IMR-90 (cell line): ENCODE results near the gene NRSN1. TPM values are rescaled to one million over a fixed set of nuclear protein-coding genes. Genes with fewer than 3 reads are reported as not detected.

ENCODE experiments used
- ATAC-seq: fragments of 200-7000 bp; cut with Tn5 transposase; 2 replicates; pipeline ENCODE4 v1.9.1; 2020; ENCODE audit warnings: low read depth, mild to moderate bottlenecking, moderate library complexity
- BruUV-seq: library from RNA; stranded (reverse); fragments of 400-500 nt; replicated peaks from 2 replicates; lab custom pipeline; 2021; lab: Mats Ljungman, UMichigan
- CTCF ChIA-PET: fragments of 300-600 bp; formaldehyde crosslinking; extraction: SDS; loops from one replicate; lab custom pipeline; 2021; ENCODE audit warnings: antibody characterized with exemption; lab: Yijun Ruan, JAX
- POLR2A ChIA-PET: fragments of 300-600 bp; sonication (Branson Sonifier 250); formaldehyde crosslinking; loops from one replicate; lab custom pipeline; 2022; ENCODE audit warnings: antibody characterized with exemption; ENCODE audit not compliant: unreplicated experiment; lab: Charles Lee
- DNase-seq: peaks from one replicate; pipeline ENCODE4 v3.0.0; 2013
- H2AFZ ChIP-seq: replicated peaks from 2 replicates; pipeline ENCODE3; 2013; ENCODE audit warnings: low read length, mild to moderate bottlenecking; ENCODE audit not compliant: poor library complexity
- H2AK5ac ChIP-seq: 2 replicates; pipeline ENCODE4 v1.6.1; 2013; ENCODE audit warnings: low read depth, low read length, inconsistent platforms
- H2AK9ac ChIP-seq: replicated peaks from 2 replicates; pipeline ENCODE3; 2013; ENCODE audit warnings: mild to moderate bottlenecking, low read depth, low read length, moderate library complexity; ENCODE audit not compliant: poor library complexity
- H2BK120ac ChIP-seq: 2 replicates; pipeline ENCODE4 v1.6.1; 2013; ENCODE audit warnings: low read depth, low read length, inconsistent platforms
- H2BK15ac ChIP-seq: 3 replicates; pipeline ENCODE4 v1.6.1; 2013; ENCODE audit warnings: low read depth, low read length, inconsistent platforms
- H2BK20ac ChIP-seq: 2 replicates; pipeline ENCODE4 v1.6.1; 2013; ENCODE audit warnings: low read depth, mild to moderate bottlenecking, inconsistent platforms, low read length, moderate library complexity
- H2BK5ac ChIP-seq: 2 replicates; pipeline ENCODE4 v1.6.1; 2013; ENCODE audit warnings: mild to moderate bottlenecking, low read depth, low read length, inconsistent platforms; ENCODE audit not compliant: poor library complexity, severe bottlenecking
- H3K14ac ChIP-seq: replicated peaks from 2 replicates; pipeline ENCODE4 v1.6.1; 2013; ENCODE audit warnings: low read depth, low read length, inconsistent platforms
- H3K18ac ChIP-seq: 2 replicates; pipeline ENCODE4 v1.6.1; 2013; ENCODE audit warnings: low read depth, low read length, control low read depth
- H3K23ac ChIP-seq: 2 replicates; pipeline ENCODE4 v1.6.1; 2013; ENCODE audit warnings: low read depth, low read length, inconsistent platforms
- H3K27ac ChIP-seq: 2 replicates; pipeline ENCODE4 v1.5.1; 2013; ENCODE audit warnings: mild to moderate bottlenecking, control low read depth, low read length; ENCODE audit not compliant: insufficient read depth
- H3K27me3 ChIP-seq: 2 replicates; pipeline ENCODE4 v1.6.1; 2013; ENCODE audit warnings: low read length; ENCODE audit not compliant: control insufficient read depth, insufficient read depth
- H3K36me3 ChIP-seq: 2 replicates; pipeline ENCODE4 v1.6.1; 2013; ENCODE audit warnings: low read length, mixed read lengths; ENCODE audit not compliant: control insufficient read depth, insufficient read depth
- H3K4ac ChIP-seq: 2 replicates; pipeline ENCODE4 v1.6.1; 2013; ENCODE audit warnings: low read depth, low read length, inconsistent platforms
- H3K4me1 ChIP-seq: 2 replicates; pipeline ENCODE4 v1.6.1; 2013; ENCODE audit warnings: low read length, mixed read lengths; ENCODE audit not compliant: control insufficient read depth, insufficient read depth
- H3K4me2 ChIP-seq: 2 replicates; pipeline ENCODE4 v1.6.1; 2013; ENCODE audit warnings: low read depth, mild to moderate bottlenecking, control low read depth, low read length, moderate library complexity
- H3K4me3 ChIP-seq: 2 replicates; pipeline ENCODE4 v1.5.1; 2013; ENCODE audit warnings: low read depth, mild to moderate bottlenecking, control low read depth, low read length, moderate library complexity; ENCODE audit not compliant: insufficient read depth
- H3K56ac ChIP-seq: 2 replicates; pipeline ENCODE4 v1.6.1; 2013; ENCODE audit warnings: low read length, inconsistent platforms; ENCODE audit not compliant: insufficient read depth; ENCODE audit errors: extremely low read depth
- H3K79me1 ChIP-seq, 2 experiments: 2 replicates each; pipeline ENCODE4 v1.6.1; 2013; ENCODE audit warnings: low read length in 2 of 2, inconsistent platforms in 1 of 2, low read depth in 1 of 2
- H3K9ac ChIP-seq: 2 replicates; pipeline ENCODE4 v1.6.1; 2013; ENCODE audit warnings: low read depth, low read length, control low read depth
- H3K9me1 ChIP-seq: 2 replicates; pipeline ENCODE4 v1.6.1; 2013; ENCODE audit warnings: low read length, inconsistent platforms; ENCODE audit not compliant: insufficient read depth
- H3K9me3 ChIP-seq: 2 replicates; pipeline ENCODE4 v1.6.1; 2013; ENCODE audit warnings: low read length; ENCODE audit not compliant: control insufficient read depth, insufficient read depth
- H4K20me1 ChIP-seq: 2 replicates; pipeline ENCODE4 v1.6.1; 2013; ENCODE audit warnings: low read length, inconsistent platforms; ENCODE audit not compliant: insufficient read depth
- H4K5ac ChIP-seq: 2 replicates; pipeline ENCODE4 v1.6.1; 2013; ENCODE audit warnings: mild to moderate bottlenecking, low read depth, low read length, control low read depth
- H4K8ac ChIP-seq, 2 experiments: 2 replicates each; pipeline ENCODE4 v1.6.1; 2013; ENCODE audit warnings: low read depth in 2 of 2, low read length in 2 of 2, control low read depth in 1 of 2, inconsistent platforms in 1 of 2
- H4K91ac ChIP-seq: 2 replicates; pipeline ENCODE4 v1.6.1; 2013; ENCODE audit warnings: low read depth, low read length, inconsistent platforms; ENCODE audit not compliant: insufficient read depth
- CTCF ChIP-seq: conservative IDR thresholded peaks from 2 replicates; pipeline ENCODE4 v1.5.1; 2012; ENCODE audit warnings: mild to moderate bottlenecking, low read depth, low read length, improper control_type of control experiment
- MAFK ChIP-seq: IDR thresholded peaks from 2 replicates; pipeline ENCODE4 v1.6.1; 2012; ENCODE audit warnings: low read depth, low read length, improper control_type of control experiment
- MAZ ChIP-seq: IDR thresholded peaks from 2 replicates; pipeline ENCODE4 v1.6.1; 2012; ENCODE audit warnings: low read depth, mild to moderate bottlenecking, low read length, improper control_type of control experiment, moderate library complexity, borderline replicate concordance
- NFE2L2 ChIP-seq: fragments of 150-350 bp; IDR thresholded peaks from 2 replicates; pipeline ENCODE4 v1.6.1; 2016; ENCODE audit warnings: low read depth, mild to moderate bottlenecking, low read length
- RAD21 ChIP-seq: IDR thresholded peaks from 2 replicates; pipeline ENCODE4 v1.6.1; 2012; ENCODE audit warnings: low read length, improper control_type of control experiment
- WGBS, 2 experiments: methylation state at CpG; one replicate each; pipeline versions ENCODE4 v1.1.5 to v1.1.7; 2013; ENCODE audit warnings: missing lambda C conversion rate in 2 of 2; ENCODE audit not compliant: insufficient read length in 1 of 2; ENCODE audit errors: extremely low coverage in 2 of 2; 5-methylcytosine and 5-hydroxymethylcytosine counted together
- dilution Hi-C: fragments of 300-500 bp; cut with HindIII; formaldehyde crosslinking; loops from one replicate; pipeline ENCODE4 v1.14.3; 2018; ENCODE audit warnings: low sequenced_read_pairs; ENCODE audit not compliant: unreplicated experiment
- in situ Hi-C: fragments of 300-500 bp; cut with MboI; formaldehyde crosslinking; loops from 3 replicates; pipeline ENCODE4 v1.14.3; 2019; ENCODE audit warnings: low sequenced_read_pairs, inconsistent platforms, mixed read lengths
- intact Hi-C: fragments of 100-400 bp; cut with micrococcal nuclease; formaldehyde crosslinking; loops from 2 replicates; pipeline ENCODE4 v1.10.0; 2022
- polyA plus RNA-seq, 3 experiments: library from polyadenylated mRNA; depleted of rRNA; stranded (reverse); fragments of >200 nt; gene quantifications; 2 replicates each; pipeline ENCODE4 v1.2.3, GENCODE V29; 2012; ENCODE audit warnings: low replicate concordance in 1 of 3
- total RNA-seq: library from RNA; depleted of rRNA; stranded (reverse); fragments of >200 nt; gene quantifications from 2 replicates; pipeline ENCODE4 v1.2.3, GENCODE V29; 2012

Gene NRSN1
- total and polyA plus RNA-seq, 2 of the 4 experiments (the other 2 are of a cell fraction) = not detected

- Histone ChIP-seq H4K8ac (no peak overlapping the region), H3K14ac (no peak overlapping the region), H3K4ac (no peak overlapping the region), H3K9ac (no peak overlapping the region), H3K4me1 (no peaks in the 10 kb centered on the region), H4K91ac (no peak overlapping the region), H3K79me1 (no peaks in the 10 kb centered on the region), H3K9me1 (no peaks in the 10 kb centered on the region), H4K5ac (no peak overlapping the region), H3K27me3 (no peaks in the 10 kb centered on the region), H2BK120ac (no peak overlapping the region), H3K4me2 (no peak overlapping the region), H2AK5ac (no peak overlapping the region), H4K20me1 (no peaks in the 10 kb centered on the region), H3K9me3 (peaks cover 2% of the 10 kb centered on the region; the same call in 1 of the 2 replicates), H2BK20ac (no peak overlapping the region), H2BK5ac (no peak overlapping the region), H2AFZ (no peak overlapping the region), H2AK9ac (no peak overlapping the region), H3K4me3 (no peak overlapping the region), H3K18ac (no peak overlapping the region), H3K36me3 (no peaks in the 10 kb centered on the region), H3K56ac (no peak overlapping the region), H3K23ac (no peak overlapping the region), H2BK15ac (no peak overlapping the region), H3K27ac (no peak overlapping the region)
- ChIA-PET CTCF (no interaction called here), POLR2A (no interaction called here)
- no TSS peak for BruUV-seq
- TF ChIP-seq MAFK = no peak
- TF ChIP-seq MAZ = no peak
- no peak for TF ChIP-seq NFE2L2
- TF ChIP-seq RAD21 = no peak
- TF ChIP-seq CTCF = no peak
- DNase-seq (no peak), ATAC-seq (no peak)
- intact Hi-C loops (no loop called here), in situ Hi-C loops (no loop called here), dilution Hi-C loops (no loop called here)
- no CpG with 5 or more reads among the region's 2 CpGs for WGBS, 2 experiments
Observed at GRCh38 chr6:24131751-24132150, 5.7 kb downstream of the NRSN1 start.
